Keratinocyte (primary cell): ENCODE measurements around the gene TP53TG3B.
"Not testable (repeated sequence)": the region's sequence is repeated elsewhere in the genome, so short reads cannot be mapped to it uniquely, and the experiment has no call there.

Experiments used
- CTCF ChIP-seq, 3 experiments: IDR thresholded peaks in 1 of 3; conservative IDR thresholded peaks in 1 of 3; optimal IDR thresholded peaks in 1 of 3; 2 replicates in 2 of 3; 3 replicates in 1 of 3; pipeline versions ENCODE3 to v1.5.1; 2011; ENCODE audit warnings: low read length in 3 of 3, mild to moderate bottlenecking in 3 of 3, moderate library complexity in 2 of 3, control low read depth in 1 of 3, inconsistent platforms in 1 of 3; ENCODE audit not compliant: insufficient read depth in 2 of 3; ENCODE audit errors: extremely low read depth in 1 of 3
- EZH2 ChIP-seq: IDR thresholded peaks from one replicate; pipeline ENCODE4 v1.6.1; 2012; ENCODE audit warnings: inconsistent platforms, mild to moderate bottlenecking, low read length, moderate library complexity

- not testable (repeated sequence) for TF ChIP-seq EZH2; CTCF (optimal IDR thresholded peaks at IDR 0.05 in 1 of 3, IDR thresholded peaks at IDR 0.05 in 1 of 3, conservative IDR thresholded peaks at IDR 0.05 in 1 of 3; ENCODE audit: extremely low read depth in 1 of 3, insufficient read depth in 2 of 3, low read length in 3 of 3)
Observed at GRCh38 chr16:33339093-33340061, 21.3 kb upstream of the TP53TG3B start.
